ENCODE data around the gene WNK2. TPM values are rescaled to one million over a fixed set of nuclear protein-coding genes. Genes with fewer than 3 reads are reported as not detected.
"Not testable (repeated sequence)": the region's sequence is repeated elsewhere in the genome, so short reads cannot be mapped to it uniquely, and the experiment has no call there.

Gene WNK2
- total RNA-seq, 2 experiments from 2014 or later: 3.3 to 4.6 TPM

DNA sequence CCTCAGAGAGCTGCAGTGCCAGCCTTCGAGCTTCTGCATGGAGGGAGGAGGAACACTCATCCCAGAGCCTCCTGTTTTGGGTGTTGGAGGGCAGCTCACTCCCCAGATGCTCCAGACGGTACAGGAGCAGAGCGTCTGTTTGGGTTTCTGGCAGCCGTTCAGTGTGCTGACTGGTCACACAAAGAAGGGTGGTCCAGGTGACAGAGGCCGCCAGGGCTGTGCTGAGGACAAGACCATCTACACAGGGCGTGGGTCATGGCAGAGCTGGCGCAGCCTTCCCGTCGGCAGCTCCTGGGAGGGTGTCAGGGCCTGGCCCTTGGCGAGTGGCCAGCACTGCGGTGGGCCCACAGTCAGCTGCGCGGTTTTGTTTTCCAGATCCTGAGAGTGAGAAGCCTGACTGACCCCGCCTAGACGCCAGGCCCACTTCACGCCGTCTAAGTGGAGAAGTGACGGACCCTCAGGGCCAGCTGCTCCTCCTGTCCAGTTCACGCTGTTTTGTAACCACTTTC is 136.1 kb downstream of the WNK2 start:
- DNase-seq (no peak), ATAC-seq (no peak)
- no peak overlapping the region for H3K4me3 Mint-ChIP-seq
- H3K4me1 Mint-ChIP-seq: peaks cover 4% of the 10 kb centered on the region
- CTCF ChIA-PET: no interaction called here
- no peaks in the 10 kb centered on the region for H3K36me3 Mint-ChIP-seq (ENCODE audit: low read depth)
- H3K9me3 Mint-ChIP-seq (ENCODE audit: low read depth): no peaks in the 10 kb centered on the region
- H3K27ac Mint-ChIP-seq: no peak overlapping the region
- POLR2A ChIA-PET: no interaction called here
- intact Hi-C loops (cut with DNase I, micrococcal nuclease): no loop called here
- peaks cover 14% of the 10 kb centered on the region for H3K27me3 Mint-ChIP-seq

GRCh38 chr9:93320591-93321219 is 136.8 kb downstream of the WNK2 start:
- CTCF ChIA-PET: no interaction called here
- Mint-ChIP-seq H3K27ac (no peak overlapping the region), H3K4me3 (no peak overlapping the region), H3K4me1 (peaks cover 4% of the 10 kb centered on the region), H3K27me3 (peaks cover 14% of the 10 kb centered on the region), H3K36me3 (ENCODE audit: low read depth) (no peaks in the 10 kb centered on the region), H3K9me3 (ENCODE audit: low read depth) (no peaks in the 10 kb centered on the region)
- intact Hi-C loops (cut with DNase I, micrococcal nuclease): no loop called here
- DNase-seq (no peak), ATAC-seq (no peak)
- POLR2A ChIA-PET: no interaction called here

DNA sequence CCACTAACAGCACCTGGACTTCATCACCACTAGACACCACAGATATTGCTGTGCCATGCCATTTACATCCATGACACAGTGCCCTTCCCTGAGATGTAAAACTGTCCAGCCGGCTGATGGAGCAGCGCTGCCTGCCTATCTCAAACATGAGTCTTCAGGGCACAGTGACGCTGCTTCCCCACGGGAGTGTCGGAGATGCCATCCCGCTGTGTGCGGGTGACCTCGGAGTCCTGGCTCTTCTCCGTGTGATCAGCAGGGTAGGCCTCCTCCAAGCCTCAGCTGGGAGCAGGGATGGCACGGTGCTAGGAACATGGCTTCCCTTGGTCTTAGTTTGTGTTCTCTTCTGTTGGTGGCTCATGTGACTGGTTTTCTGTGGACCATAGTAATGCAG is 137.3 kb downstream of the WNK2 start:
- DNase-seq (no peak), ATAC-seq (no peak)
- ChIA-PET CTCF (no interaction called here), POLR2A (no interaction called here)
- Mint-ChIP-seq H3K27me3 (peaks cover 11% of the 10 kb centered on the region), H3K9me3 (ENCODE audit: low read depth) (no peaks in the 10 kb centered on the region), H3K4me1 (peaks cover 4% of the 10 kb centered on the region), H3K4me3 (no peak overlapping the region), H3K27ac (no peak overlapping the region), H3K36me3 (ENCODE audit: low read depth) (no peaks in the 10 kb centered on the region)
- intact Hi-C loops (cut with DNase I, micrococcal nuclease): no loop called here

GRCh38 chr9:93323446-93323954 is 139.6 kb downstream of the WNK2 start:
- H3K27me3 Mint-ChIP-seq; H3K27ac Mint-ChIP-seq; H3K36me3 Mint-ChIP-seq (ENCODE audit: low read depth); DNase-seq; POLR2A ChIA-PET; intact Hi-C loops (cut with DNase I, micrococcal nuclease); ATAC-seq; H3K4me1 Mint-ChIP-seq; H3K4me3 Mint-ChIP-seq; H3K9me3 Mint-ChIP-seq (ENCODE audit: low read depth); CTCF ChIA-PET: not testable (repeated sequence)

DNA sequence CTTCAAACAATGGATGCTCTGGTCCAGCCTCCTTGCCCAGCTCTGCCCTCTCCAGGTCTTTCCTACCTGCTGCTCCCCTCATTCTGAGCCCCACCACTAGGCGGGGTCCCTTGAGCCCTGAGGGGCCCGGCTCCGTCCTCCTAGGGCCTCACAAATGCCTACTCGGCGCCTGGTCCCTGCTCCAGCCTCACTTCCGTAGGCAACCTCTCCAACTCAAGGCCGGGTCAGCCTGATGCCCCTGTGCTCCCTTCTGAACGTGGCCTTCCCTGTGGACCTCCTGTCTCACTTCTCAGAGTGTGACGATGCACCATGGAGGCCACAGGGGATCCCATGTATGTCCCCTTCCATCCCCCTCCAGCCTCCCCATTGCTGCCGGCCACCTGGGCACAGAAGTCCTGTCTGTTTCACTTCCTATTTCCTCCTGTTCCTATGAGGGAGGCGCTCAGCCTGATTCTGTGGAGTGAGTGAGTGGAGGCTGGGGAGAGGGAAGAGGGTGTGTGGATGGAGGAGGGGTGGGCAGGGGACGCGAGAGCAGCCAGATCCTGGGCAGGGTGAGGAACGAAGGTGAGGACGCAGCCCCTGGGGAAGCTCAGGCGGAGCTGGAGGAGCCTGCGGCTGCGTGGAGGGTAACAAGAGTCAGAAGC is 140.4 kb downstream of the WNK2 start:
- Mint-ChIP-seq H3K4me1 (no peaks in the 10 kb centered on the region), H3K36me3 (ENCODE audit: low read depth) (no peaks in the 10 kb centered on the region), H3K4me3 (no peak overlapping the region), H3K27me3 (peaks cover 5% of the 10 kb centered on the region), H3K27ac (no peak overlapping the region), H3K9me3 (ENCODE audit: low read depth) (no peaks in the 10 kb centered on the region)
- ATAC-seq (no peak), DNase-seq (no peak)
- intact Hi-C loops (cut with DNase I, micrococcal nuclease): no loop called here
- ChIA-PET CTCF (no interaction called here), POLR2A (no interaction called here)

- ChIA-PET CTCF (interaction anchor here (1.3 kb wide), 1 partner anchor 23 kb away, joined by 6 read pairs; no protein-coding TSS in a partner anchor), POLR2A (interaction anchor here (0.5 to 0.6 kb wide), 2 partner anchors 31 to 70 kb away, joined by 4 read pairs; no protein-coding TSS in a partner anchor)
- Mint-ChIP-seq H3K27me3 (peaks cover 5% of the 10 kb centered on the region), H3K4me3 (no peak overlapping the region), H3K27ac (no peak overlapping the region), H3K36me3 (ENCODE audit: low read depth) (no peaks in the 10 kb centered on the region), H3K9me3 (ENCODE audit: low read depth) (no peaks in the 10 kb centered on the region), H3K4me1 (no peaks in the 10 kb centered on the region)
- ATAC-seq (no peak), DNase-seq (no peak)
- intact Hi-C loops (cut with DNase I, micrococcal nuclease): no loop called here
These were observed 141.5 kb downstream of the WNK2 start for GRCh38 chr9:93325307-93326035.

DNA sequence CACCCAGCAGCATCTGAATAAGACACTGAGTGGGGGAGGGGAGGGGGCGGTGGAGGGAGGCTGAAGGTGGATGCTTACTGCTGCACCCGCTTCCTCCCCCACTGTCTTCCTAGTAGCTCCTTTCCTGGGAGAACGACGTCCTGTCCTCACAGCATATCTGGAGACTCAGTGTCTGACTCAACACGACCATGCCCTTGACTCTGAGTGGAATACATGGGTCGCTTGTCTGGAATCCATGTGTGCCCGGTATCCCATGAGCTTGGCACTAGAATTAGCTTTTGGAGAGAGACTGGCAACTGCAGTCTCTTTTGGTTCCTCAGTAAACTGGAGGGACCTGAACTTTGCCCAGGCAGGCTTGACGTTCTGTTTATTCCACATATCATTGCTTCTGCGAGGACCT is 142.1 kb downstream of the WNK2 start:
- DNase-seq: no peak
- no peak for ATAC-seq
- Mint-ChIP-seq H3K27me3 (peaks cover 5% of the 10 kb centered on the region), H3K36me3 (ENCODE audit: low read depth) (no peaks in the 10 kb centered on the region), H3K4me3 (no peak overlapping the region), H3K9me3 (ENCODE audit: low read depth) (no peaks in the 10 kb centered on the region), H3K4me1 (no peaks in the 10 kb centered on the region), H3K27ac (no peak overlapping the region)
- intact Hi-C loops (cut with DNase I, micrococcal nuclease): no loop called here
- ChIA-PET POLR2A (interaction anchor here (0.6 kb wide), 1 partner anchor 71 kb away, joined by 4 read pairs; no protein-coding TSS in a partner anchor), CTCF (interaction anchor here (1.3 kb wide), 1 partner anchor 23 kb away, joined by 6 read pairs; no protein-coding TSS in a partner anchor)

GRCh38 chr9:93326654-93327053 is 142.7 kb downstream of the WNK2 start:
- ATAC-seq (no peak), DNase-seq (no peak)
- CTCF ChIA-PET: interaction anchor here (0.7 to 1.3 kb wide), 3 partner anchors 8 to 75 kb away, joined by 3 to 6 read pairs (median 3); no protein-coding TSS in a partner anchor
- no peaks in the 10 kb centered on the region for H3K9me3 Mint-ChIP-seq (ENCODE audit: low read depth)
- H3K4me3 Mint-ChIP-seq: no peak overlapping the region
- H3K4me1 Mint-ChIP-seq: no peaks in the 10 kb centered on the region
- intact Hi-C loops (cut with DNase I, micrococcal nuclease): no loop called here
- no peak overlapping the region for H3K27ac Mint-ChIP-seq
- no peaks in the 10 kb centered on the region for H3K36me3 Mint-ChIP-seq (ENCODE audit: low read depth)
- POLR2A ChIA-PET: no interaction called here
- H3K27me3 Mint-ChIP-seq: peaks cover 5% of the 10 kb centered on the region

GRCh38 chr9:93329629-93330280 is 145.8 kb downstream of the WNK2 start:
- POLR2A ChIA-PET: interaction anchor here (0.7 kb wide), 1 partner anchor 590 kb away, joined by 3 read pairs; no protein-coding TSS in a partner anchor
- H3K4me3 Mint-ChIP-seq: no peak overlapping the region
- CTCF ChIA-PET: interaction anchor here (1.2 kb wide), 1 partner anchor 16 kb away, joined by 3 read pairs; no protein-coding TSS in a partner anchor
- H3K27ac Mint-ChIP-seq: no peak overlapping the region
- no peaks in the 10 kb centered on the region for H3K4me1 Mint-ChIP-seq
- no peak for ATAC-seq
- peaks cover 1% of the 10 kb centered on the region for H3K9me3 Mint-ChIP-seq (ENCODE audit: low read depth)
- intact Hi-C loops (cut with DNase I, micrococcal nuclease): no loop called here
- H3K36me3 Mint-ChIP-seq (ENCODE audit: low read depth): no peaks in the 10 kb centered on the region
- peaks cover 3% of the 10 kb centered on the region for H3K27me3 Mint-ChIP-seq
- DNase-seq: no peak

- Mint-ChIP-seq H3K4me1 (no peaks in the 10 kb centered on the region), H3K9me3 (ENCODE audit: low read depth) (peaks cover 1% of the 10 kb centered on the region), H3K27ac (no peak overlapping the region), H3K27me3 (no peaks in the 10 kb centered on the region), H3K4me3 (no peak overlapping the region), H3K36me3 (ENCODE audit: low read depth) (no peaks in the 10 kb centered on the region)
- intact Hi-C loops (cut with DNase I, micrococcal nuclease): no loop called here
- POLR2A ChIA-PET: no interaction called here
- CTCF ChIA-PET: no interaction called here
- ATAC-seq (no peak), DNase-seq (no peak)
These were observed 148.4 kb downstream of the WNK2 start for GRCh38 chr9:93332317-93332716.

DNA sequence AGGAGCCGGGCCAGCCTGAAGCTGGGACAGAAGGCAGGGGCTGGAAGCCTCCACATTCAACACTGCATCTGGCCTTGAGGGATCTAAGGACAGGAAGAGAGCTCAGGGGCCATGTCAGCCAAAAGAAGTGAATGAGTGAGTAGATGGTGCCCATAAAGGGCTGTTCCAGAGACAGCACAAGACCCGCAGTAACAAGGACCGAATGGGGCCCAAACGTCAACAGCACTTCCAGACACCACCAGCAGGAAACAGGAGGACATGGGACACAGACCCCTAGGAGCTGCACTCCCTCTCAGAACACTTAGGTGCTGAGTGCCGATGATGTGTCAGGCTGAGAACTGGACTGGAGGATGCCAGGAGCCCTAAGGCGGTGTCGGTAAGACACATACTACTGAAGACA is 152.8 kb downstream of the WNK2 start:
- DNase-seq (no peak), ATAC-seq (no peak)
- H3K27me3 Mint-ChIP-seq: peaks cover 2% of the 10 kb centered on the region
- intact Hi-C loops (cut with DNase I, micrococcal nuclease): no loop called here
- no peak overlapping the region for H3K4me3 Mint-ChIP-seq
- H3K4me1 Mint-ChIP-seq: no peaks in the 10 kb centered on the region
- H3K27ac Mint-ChIP-seq: no peak overlapping the region
- H3K9me3 Mint-ChIP-seq (ENCODE audit: low read depth): peaks cover 16% of the 10 kb centered on the region
- POLR2A ChIA-PET: no interaction called here
- CTCF ChIA-PET: interaction anchor here (0.6 kb wide), 1 partner anchor 207 kb away, joined by 3 read pairs; no protein-coding TSS in a partner anchor
- H3K36me3 Mint-ChIP-seq (ENCODE audit: low read depth): no peaks in the 10 kb centered on the region
